Measurements from ENCODE around the gene EPN1.

EPN1 gene

DNA sequence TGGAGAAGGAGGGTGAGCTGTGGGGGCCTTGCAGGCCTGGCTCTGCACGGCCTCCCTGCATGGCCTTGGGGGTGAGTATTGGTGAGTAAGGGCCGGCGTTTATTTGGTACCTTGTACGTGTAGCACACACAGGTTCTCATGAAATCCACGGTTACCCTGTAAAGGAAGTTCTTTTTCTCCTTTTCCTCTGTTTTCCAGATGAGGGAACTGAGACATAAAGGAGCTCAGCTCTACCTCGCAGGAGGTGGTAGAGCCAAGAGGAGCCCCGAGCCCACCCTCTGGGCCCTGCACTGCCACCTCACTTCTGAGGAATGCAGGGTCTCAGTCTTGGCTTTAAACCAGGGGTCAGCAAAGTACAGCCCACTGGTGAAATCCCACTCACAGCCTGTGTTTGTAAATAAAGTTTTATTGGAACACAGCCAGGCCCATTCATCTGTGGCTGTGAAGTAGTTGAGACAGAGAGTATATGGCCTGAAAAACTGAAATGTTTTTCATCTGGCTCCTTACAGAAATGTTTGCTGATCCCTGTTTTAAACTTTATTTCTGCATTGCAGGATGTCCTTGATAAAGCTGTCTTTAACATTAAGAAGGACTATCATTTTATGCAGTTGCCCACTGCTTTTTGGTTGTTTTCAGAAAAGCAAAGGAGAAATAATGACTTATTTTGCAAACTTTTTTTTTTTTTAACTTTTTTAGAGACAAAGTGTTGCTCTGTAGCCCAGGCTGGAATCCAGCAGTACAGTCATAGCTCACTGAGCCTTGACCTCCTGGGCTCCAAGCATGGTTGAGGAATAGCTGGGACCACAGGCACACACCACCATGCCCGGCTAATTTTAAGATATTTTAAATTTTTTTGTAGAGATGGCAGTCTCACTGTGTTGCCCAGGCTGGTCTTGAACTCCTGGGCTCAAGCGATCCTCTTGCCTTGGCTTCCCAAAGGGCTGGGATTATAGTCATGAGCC, 6.4 kb downstream of the EPN1 start:
- TF ChIP-seq, protein P1, sequence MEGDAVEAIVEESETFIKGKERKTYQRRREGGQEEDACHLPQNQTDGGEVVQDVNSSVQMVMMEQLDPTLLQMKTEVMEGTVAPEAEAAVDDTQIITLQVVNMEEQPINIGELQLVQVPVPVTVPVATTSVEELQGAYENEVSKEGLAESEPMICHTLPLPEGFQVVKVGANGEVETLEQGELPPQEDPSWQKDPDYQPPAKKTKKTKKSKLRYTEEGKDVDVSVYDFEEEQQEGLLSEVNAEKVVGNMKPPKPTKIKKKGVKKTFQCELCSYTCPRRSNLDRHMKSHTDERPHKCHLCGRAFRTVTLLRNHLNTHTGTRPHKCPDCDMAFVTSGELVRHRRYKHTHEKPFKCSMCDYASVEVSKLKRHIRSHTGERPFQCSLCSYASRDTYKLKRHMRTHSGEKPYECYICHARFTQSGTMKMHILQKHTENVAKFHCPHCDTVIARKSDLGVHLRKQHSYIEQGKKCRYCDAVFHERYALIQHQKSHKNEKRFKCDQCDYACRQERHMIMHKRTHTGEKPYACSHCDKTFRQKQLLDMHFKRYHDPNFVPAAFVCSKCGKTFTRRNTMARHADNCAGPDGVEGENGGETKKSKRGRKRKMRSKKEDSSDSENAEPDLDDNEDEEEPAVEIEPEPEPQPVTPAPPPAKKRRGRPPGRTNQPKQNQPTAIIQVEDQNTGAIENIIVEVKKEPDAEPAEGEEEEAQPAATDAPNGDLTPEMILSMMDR (IDR thresholded peaks at IDR 0.05; ENCODE audit: low read depth, low read length), result no peak
- no peak for DNase-seq (ENCODE audit: extremely low read depth, low read depth)

DNA sequence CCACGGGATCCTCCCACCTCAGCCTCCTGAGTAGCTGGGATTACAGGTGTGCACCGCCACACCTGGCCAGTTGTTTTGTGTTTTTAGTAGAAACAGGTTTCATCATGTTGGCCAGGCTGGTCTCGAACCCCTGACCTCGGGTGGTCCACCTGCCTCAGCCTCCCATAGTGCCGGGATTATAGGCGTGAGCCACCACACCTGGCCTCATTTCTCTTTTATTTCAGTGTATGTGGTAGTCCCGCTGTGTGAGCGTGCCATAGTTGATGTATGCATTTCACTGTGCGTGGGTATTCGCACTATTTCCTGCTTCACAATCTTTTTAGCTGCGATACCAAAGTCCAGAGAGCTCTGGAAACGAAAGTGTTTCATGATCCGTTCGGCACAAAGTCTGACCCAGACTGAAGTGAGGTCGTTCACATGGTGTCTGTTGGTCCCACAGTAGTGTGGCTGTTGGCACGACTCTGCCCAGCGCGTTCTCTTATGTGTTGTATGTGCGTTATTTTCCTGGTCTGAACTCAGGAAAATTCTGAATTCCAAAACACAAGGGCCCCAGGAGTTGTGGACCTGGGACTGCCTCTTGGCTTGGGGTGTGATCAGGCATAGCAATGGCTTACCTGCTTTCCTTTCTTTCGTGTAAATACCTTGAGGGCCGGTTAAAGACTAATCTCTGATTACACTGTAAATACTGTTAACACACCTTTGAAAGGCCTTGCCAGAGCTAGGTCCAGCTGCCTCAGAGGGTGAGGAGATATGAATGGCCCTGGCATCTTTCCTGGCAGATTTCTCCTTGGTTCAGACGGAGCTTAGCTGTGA, 8.6 kb downstream of the EPN1 start:
- no peak for DNase-seq (ENCODE audit: extremely low read depth, low read depth)
- TF ChIP-seq, protein P1 (IDR thresholded peaks at IDR 0.05; ENCODE audit: low read depth, low read length), result no peak

DNA sequence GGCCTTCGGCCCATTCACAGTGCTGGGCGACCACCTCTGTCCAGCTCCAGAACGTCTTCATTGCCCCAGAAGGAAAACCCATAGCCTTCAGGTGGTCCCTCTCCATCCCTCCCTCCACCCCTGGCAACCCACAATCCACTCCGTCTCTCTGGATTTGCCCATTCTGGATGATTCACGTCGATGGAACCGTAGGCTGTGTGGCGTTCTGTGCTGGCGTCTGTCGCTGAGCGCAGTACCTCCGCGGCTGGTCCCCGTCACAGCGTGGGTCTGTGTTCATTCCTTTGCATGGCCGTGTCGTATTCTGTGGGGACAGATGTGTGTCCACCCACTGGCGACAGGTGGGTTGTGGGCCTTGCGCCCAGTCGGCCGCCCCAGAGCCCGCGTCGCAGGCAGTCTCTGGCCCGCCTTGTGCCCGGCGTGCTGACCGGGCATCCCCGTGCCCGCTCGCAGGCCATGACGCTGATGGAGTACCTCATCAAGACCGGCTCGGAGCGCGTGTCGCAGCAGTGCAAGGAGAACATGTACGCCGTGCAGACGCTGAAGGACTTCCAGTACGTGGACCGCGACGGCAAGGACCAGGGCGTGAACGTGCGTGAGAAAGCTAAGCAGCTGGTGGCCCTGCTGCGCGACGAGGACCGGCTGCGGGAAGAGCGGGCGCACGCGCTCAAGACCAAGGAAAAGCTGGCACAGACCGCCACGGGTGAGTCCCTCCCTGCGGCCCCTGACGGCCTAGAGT, 10.1 kb downstream of the EPN1 start:
- TF ChIP-seq, protein P1 (IDR thresholded peaks at IDR 0.05; ENCODE audit: low read depth, low read length), result no peak
- DNase-seq (ENCODE audit: extremely low read depth, low read depth), result no peak

DNA sequence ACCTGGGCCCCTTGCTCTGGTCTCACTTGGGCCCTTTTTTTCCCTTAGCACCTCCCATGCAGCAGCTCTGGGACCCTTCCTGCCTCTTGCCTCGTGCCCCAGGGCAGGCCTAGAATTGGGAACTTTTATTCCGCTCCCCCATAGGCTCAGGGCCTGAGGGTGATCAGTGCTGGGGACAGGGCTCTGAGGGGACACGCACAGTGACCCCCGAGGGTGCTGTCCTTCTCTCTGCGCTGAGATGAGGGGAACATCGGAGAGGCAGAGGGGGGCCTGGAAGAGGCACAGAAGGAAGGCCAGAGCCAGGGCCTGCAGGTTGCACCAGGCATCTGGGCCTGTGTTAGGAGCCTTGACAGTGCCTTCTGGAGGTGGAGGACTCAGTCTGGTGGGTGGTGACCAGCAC, 10.8 kb downstream of the EPN1 start:
- TF ChIP-seq, protein P1 (IDR thresholded peaks at IDR 0.05; ENCODE audit: low read depth, low read length), result no peak
- no peak for DNase-seq (ENCODE audit: extremely low read depth, low read depth)

DNA sequence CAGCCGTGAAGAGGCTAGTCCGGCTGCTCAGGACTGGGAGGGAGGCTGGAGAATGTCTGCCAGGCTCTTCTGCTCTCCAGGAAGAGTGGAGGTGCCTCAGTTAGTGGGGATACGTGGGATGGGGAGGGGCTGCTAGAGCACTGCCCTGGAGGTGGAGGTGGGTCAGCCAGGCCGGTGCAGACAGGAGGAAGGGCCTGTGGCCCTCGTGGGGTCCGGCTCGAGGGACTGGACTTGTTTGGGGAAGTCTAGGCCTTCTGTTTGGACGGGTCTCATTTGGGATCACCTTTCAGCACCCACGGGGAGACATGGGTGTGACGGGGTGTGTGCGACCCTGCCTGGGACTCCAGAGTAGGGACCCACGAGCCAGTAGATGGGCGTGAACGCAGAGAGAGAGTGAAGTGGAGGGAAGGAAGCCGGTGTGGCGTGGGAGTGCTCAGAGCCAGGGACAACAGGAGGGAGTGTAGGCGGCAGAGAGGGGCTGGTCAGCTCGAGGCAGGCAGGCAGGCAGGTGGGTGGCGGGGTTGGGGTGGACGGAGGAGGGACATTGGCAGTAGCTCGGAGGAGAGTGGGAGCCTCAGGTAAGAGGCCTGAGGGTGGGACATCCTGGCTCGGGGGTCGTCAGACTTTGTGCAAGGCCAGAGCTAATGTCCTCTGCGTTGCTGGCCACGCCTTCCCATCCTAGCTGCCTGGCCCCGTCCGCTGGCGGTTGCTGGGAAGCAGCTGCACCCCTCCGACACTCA, 11.5 kb downstream of the EPN1 start:
- TF ChIP-seq, protein P1 (IDR thresholded peaks at IDR 0.05; ENCODE audit: low read depth, low read length), result no peak
- DNase-seq (ENCODE audit: extremely low read depth, low read depth), result no peak

DNA sequence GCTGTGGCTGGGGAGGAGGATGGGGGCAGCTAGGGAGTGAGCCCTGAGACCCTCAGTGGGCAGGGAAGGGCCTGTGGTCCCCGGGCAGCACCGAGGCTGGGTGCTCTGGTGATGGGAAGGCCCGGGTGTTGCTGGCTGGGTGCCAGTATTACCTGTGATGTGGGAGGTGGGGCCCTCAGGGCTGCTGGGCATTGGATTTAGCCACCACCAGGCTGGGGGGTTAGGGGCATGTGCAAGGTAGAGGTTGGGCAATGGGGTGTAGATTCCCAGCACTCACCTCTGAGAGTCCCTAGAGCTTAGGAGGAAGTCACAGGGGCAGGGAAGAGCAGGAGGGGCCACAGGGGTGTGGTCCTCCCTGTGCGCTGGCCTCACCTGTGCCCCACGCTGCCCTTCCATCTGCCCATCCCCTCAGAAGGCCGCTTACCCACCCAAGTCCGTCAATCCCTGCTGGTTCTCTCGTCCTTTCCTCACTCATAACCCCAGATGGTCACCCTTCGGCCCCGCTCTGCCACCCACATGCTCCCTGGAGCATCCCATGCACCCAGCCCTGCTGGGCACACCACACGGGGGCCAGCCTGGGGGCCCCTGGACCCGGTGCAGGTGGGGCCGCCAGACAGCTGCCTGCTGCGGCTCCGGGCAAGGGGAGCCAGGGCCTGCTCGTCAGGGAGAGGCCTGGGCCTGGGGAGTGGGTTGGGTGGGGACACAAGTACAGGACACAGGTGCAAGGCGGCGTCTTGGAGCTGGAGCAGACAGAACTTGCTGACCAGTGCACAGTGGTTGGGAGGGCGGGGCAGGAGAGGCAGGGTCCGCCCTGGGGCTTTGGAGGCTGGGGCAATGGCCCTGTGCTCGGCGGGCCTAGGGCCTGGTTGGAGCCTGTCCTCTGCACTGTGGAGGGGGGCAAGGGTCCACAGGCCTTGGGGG, 12.5 kb downstream of the EPN1 start:
- DNase-seq (ENCODE audit: extremely low read depth, low read depth), result no peak
- TF ChIP-seq, protein P1 (IDR thresholded peaks at IDR 0.05; ENCODE audit: low read depth, low read length), result no peak
